Common myeloid progenitor, CD34-positive (primary cell): ENCODE results near the gene DEFB131B. TPM values are rescaled to one million over a fixed set of nuclear protein-coding genes. Genes with fewer than 3 reads are reported as not detected.
"Not testable (repeated sequence)": the region's sequence is repeated elsewhere in the genome, so short reads cannot be mapped to it uniquely, and the experiment has no call there.

ENCODE experiments used
- CTCF ChIA-PET: fragments of 350-600 bp; sonication (Branson Sonifier 250); formaldehyde crosslinking; loops from one replicate; lab custom pipeline; 2021; ENCODE audit warnings: antibody characterized with exemption; lab: Charles Lee
- POLR2A ChIA-PET: fragments of 350-600 bp; sonication (Branson Sonifier 250); formaldehyde crosslinking; loops from one replicate; lab custom pipeline; 2021; ENCODE audit warnings: antibody characterized with exemption; lab: Charles Lee
- DNase-seq, 3 donors: peaks; one replicate each; pipeline versions ENCODE4 v3.0.0 to v3.0.0-alpha.2; 2013
- H3K27ac ChIP-seq, 2 experiments: 1 replicate in 1 of 2; 2 replicates in 1 of 2; pipeline ENCODE4 v1.7.0; 2013; ENCODE audit warnings: inconsistent platforms in 2 of 2, low read length in 2 of 2, mild to moderate bottlenecking in 2 of 2, low read depth in 1 of 2, moderate library complexity in 1 of 2; ENCODE audit not compliant: severe bottlenecking in 2 of 2, insufficient read depth in 1 of 2, poor library complexity in 1 of 2
- H3K27me3 ChIP-seq, 5 experiments: replicated peaks in 2 of 5; 1 replicate in 3 of 5; 2 replicates in 2 of 5; pipeline versions ENCODE4 v1.6.1 to v1.7.0; 2013; ENCODE audit warnings: low read length in 4 of 5, mild to moderate bottlenecking in 2 of 5, moderate library complexity in 2 of 5, inconsistent platforms in 1 of 5; ENCODE audit not compliant: insufficient read depth in 5 of 5, control insufficient read depth in 4 of 5
- H3K36me3 ChIP-seq, 4 experiments: 1 replicate in 2 of 4; 2 replicates in 2 of 4; pipeline versions ENCODE4 v1.6.1 to v1.7.0; 2013; ENCODE audit warnings: low read length in 3 of 4, control low read depth in 1 of 4, mild to moderate bottlenecking in 1 of 4; ENCODE audit not compliant: control insufficient read depth in 4 of 4, insufficient read depth in 4 of 4
- H3K4me1 ChIP-seq, 4 experiments: 1 replicate in 3 of 4; 2 replicates in 1 of 4; pipeline versions ENCODE4 v1.6.1 to v1.7.1; 2013; ENCODE audit warnings: low read length in 3 of 4, mild to moderate bottlenecking in 3 of 4, control low read depth in 1 of 4, inconsistent platforms in 1 of 4, moderate library complexity in 1 of 4; ENCODE audit not compliant: control insufficient read depth in 4 of 4, insufficient read depth in 4 of 4; ENCODE audit errors: control extremely low read depth in 1 of 4
- H3K4me3 ChIP-seq, 7 experiments: 1 replicate in 4 of 7; 2 replicates in 3 of 7; pipeline versions ENCODE4 v1.5.1 to v1.7.0; 2013; ENCODE audit warnings: mild to moderate bottlenecking in 7 of 7, low read length in 6 of 7, moderate library complexity in 6 of 7, inconsistent platforms in 2 of 7, low read depth in 2 of 7, control low read depth in 1 of 7; ENCODE audit not compliant: insufficient read depth in 4 of 7, control insufficient read depth in 1 of 7; ENCODE audit errors: extremely low read depth in 1 of 7
- H3K9me3 ChIP-seq, 5 experiments: 1 replicate in 4 of 5; 2 replicates in 1 of 5; pipeline versions ENCODE4 v1.6.1 to v1.7.1; 2013; ENCODE audit warnings: low read length in 4 of 5, mild to moderate bottlenecking in 2 of 5, inconsistent platforms in 1 of 5, low read depth in 1 of 5, moderate library complexity in 1 of 5; ENCODE audit not compliant: control insufficient read depth in 4 of 5, insufficient read depth in 2 of 5; ENCODE audit errors: control extremely low read depth in 1 of 5
- WGBS: methylation state at CpG from one replicate; pipeline ENCODE4 v1.1.5; 2013; ENCODE audit not compliant: insufficient coverage; 5-methylcytosine and 5-hydroxymethylcytosine counted together
- polyA plus RNA-seq: library from polyadenylated mRNA; unstranded; fragments of 120-200 nt; gene quantifications from one replicate; pipeline ENCODE4 v1.2.1, GENCODE V29; 2013

The DEFB131B gene, protein sequence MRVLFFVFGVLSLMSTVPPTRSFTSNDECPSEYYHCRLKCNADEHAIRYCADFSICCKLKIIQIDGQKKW
- polyA plus RNA-seq: not detected

DNA sequence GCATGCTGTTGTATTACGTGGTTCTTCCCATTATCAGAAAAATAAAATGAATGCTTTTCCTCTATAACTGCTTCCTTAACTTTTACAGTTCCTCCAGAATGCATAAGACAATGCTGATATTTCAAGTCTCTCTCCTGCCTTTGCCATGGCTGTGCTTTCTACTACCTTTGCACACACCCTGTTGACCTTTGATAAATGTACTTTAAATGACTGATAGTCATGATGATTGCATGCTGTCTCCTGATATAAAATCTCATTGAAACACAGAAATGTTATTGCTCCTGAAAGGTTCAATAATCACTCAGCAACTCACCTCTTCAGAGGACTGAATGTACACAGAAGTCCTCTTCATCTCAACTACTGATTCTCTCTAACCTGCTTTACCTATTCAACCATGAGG is at the start of gene DEFB131B:
Gene DEFB131B (plus strand): TSS at position 395 of the 400 bp plus-strand sequence. CDS start 0 bp downstream, at position 395.
- WGBS: no CpG with 5 or more reads among the region's 1 CpG

DNA sequence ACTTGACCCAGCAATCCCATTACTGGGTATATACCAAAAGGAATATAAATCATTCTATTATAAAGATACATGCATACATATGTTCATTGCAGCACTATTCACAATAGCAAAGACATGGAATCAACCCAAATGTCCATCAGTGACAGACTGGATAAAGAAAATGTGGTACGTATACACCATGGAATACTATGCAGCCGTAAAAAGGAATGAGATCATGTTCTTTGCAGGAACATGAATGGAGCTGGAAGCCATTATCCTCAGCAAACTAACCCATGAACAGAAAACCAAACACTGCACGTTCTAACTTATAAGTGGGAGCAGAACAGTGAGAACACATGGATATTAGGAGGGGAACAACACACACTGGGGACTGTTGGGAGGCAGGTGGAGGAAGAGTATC is 49.0 kb upstream of the DEFB131B start:
- H3K4me3 ChIP-seq, POLR2A ChIA-PET, H3K4me1 ChIP-seq, H3K36me3 ChIP-seq, H3K27ac ChIP-seq, DNase-seq, H3K27me3 ChIP-seq, CTCF ChIA-PET, H3K9me3 ChIP-seq: not testable (repeated sequence)
- WGBS: 100% methylated on average over 1 of the region's 3 CpGs

More for the DNA sequence above, at the start of gene DEFB131B:
- CTCF ChIA-PET, H3K27me3 ChIP-seq, H3K9me3 ChIP-seq, H3K4me3 ChIP-seq, POLR2A ChIA-PET, H3K27ac ChIP-seq, H3K36me3 ChIP-seq, H3K4me1 ChIP-seq, DNase-seq: not testable (repeated sequence)

DNA sequence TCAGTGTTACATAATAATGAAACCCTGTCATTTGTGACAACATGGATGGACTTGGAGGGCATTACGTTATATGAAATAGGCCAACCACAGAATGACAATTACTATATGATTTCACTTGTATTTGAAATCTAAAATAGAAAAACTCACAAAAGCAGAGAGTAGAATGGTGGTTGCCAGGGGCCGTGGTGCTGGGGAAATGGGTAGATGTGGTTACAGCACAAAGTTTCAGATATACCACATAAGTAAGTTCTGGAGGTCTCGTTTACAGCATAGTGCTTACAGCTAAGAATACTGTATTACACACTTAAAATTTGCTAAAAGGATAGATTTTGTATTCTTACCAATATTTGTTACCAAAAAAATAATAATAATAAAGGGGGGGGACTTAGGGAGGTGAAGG is 48.6 kb upstream of the DEFB131B start:
- H3K4me1 ChIP-seq, H3K4me3 ChIP-seq, H3K9me3 ChIP-seq, H3K27ac ChIP-seq, H3K27me3 ChIP-seq, POLR2A ChIA-PET, CTCF ChIA-PET, DNase-seq, H3K36me3 ChIP-seq: not testable (repeated sequence)
- no CpG with 5 or more reads among the region's 3 CpGs for WGBS

DNA sequence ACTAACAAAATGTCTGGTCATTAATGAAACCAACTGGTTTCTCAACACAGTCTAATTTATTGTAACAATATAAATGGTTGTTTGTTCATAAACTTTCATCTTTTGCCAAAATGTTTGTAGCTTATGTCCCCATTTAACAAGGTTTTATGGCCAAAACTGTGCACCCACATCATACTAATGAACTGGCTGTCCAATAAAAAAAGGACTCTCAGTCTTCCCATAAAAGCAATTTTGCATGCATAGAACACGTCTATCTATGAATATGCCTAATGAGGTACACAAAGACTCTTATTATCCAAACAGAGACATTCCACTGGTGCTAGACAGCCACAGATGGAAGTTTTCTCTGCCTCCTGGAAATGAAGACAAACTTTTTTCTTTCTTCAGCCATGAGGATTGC is 45.4 kb upstream of the DEFB131B start, which contains the start of gene DEFB108B:
Gene DEFB108B (plus strand): TSS at position 390 of the 400 bp plus-strand sequence. CDS start 0 bp downstream, at position 390.
- H3K4me3 ChIP-seq, DNase-seq, H3K27me3 ChIP-seq, CTCF ChIA-PET, H3K36me3 ChIP-seq, H3K27ac ChIP-seq, H3K9me3 ChIP-seq, H3K4me1 ChIP-seq, POLR2A ChIA-PET: not testable (repeated sequence)
- no CpG with 5 or more reads among the region's 1 CpG for WGBS

DNA sequence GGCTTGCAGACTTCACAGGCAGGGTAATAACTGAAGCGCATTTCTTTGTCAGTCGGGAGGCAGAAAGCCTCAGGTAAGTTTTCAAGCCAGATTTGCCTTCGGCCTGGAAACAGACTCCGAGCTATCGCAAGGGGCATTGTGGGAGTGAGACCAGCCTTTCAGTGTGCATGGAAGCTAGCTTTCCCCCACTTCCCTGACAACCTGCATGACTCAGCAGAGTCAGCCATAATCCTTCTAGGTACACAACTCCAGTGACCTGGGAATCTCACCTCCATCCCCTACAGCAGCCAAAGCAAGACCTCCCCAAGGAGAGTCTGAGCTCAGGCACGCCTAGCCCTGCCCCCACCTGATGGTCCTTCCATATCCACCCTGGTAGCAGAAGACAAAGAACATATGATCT is 35.5 kb upstream of the DEFB131B start:
- H3K27me3 ChIP-seq, H3K36me3 ChIP-seq, H3K9me3 ChIP-seq, H3K27ac ChIP-seq, POLR2A ChIA-PET, H3K4me3 ChIP-seq, DNase-seq: not testable (repeated sequence)
- 72% methylated on average over 2 of the region's 6 CpGs for WGBS
- H3K4me1 ChIP-seq: peaks cover 0 to 11% (median 5%) of the 10 kb centered on the region in 4 experiments
- CTCF ChIA-PET: interaction anchor here (1.7 kb wide), 1 partner anchor 22 kb away, joined by 9 read pairs; no protein-coding TSS in a partner anchor

DNA sequence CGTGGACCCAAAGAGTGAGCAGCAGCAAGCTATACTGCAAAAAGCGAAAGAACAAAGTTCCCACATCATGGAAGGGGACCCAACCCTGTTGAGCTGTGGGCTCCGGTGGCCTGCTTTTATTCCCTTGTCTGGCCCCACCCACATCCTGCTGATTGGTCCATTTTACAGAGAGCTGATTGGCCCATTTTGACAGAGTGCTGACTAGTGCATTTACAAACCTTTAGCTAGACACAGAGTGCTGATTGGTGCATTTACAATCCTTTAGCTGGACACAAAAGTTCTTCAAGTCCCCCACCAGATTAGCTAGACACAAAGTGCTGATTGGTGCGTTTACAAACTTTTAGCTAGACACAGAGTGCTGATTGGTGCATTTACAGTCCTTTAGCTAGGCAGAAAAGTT is 34.9 kb upstream of the DEFB131B start:
- DNase-seq, H3K4me3 ChIP-seq, POLR2A ChIA-PET, H3K36me3 ChIP-seq, H3K27ac ChIP-seq, CTCF ChIA-PET, H3K27me3 ChIP-seq, H3K9me3 ChIP-seq: not testable (repeated sequence)
- peaks cover 0 to 11% (median 5%) of the 10 kb centered on the region in 4 experiments for H3K4me1 ChIP-seq
- WGBS: 95% methylated on average over 4 of the region's 4 CpGs

DNA sequence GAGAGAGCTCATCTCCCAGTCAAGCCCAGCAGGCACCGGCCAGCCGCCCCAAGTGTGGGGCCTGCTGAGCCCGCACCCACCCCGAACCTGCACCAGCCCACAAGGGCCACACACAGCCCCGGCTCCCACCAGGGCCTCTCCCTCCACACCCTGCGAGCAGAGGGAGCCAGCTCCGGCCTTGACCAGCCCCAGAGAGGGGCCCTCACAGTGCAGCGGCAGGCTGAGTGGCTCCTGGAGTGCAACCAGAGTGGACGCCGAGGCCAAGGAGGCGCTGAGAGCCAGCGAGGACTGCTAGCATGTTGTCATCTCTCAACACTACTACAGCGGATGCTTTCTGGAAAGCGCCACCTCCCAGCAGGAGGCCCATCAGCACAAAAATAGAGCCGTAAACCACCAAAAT is 34.4 kb upstream of the DEFB131B start:
- ChIA-PET POLR2A (no interaction called here), CTCF (no interaction called here)
- Histone ChIP-seq H3K9me3 (no peaks in the 10 kb centered on the region), H3K27me3 (no peaks in the 10 kb centered on the region), H3K27ac (no peak overlapping the region), H3K4me1 (peaks cover 0 to 11% (median 5%) of the 10 kb centered on the region in 4 experiments), H3K36me3 (no peaks in the 10 kb centered on the region), H3K4me3 (no peak overlapping the region)
- DNase-seq: no peak
- WGBS: 90% methylated on average over 2 of the region's 15 CpGs
